Upper lobe of left lung (tissue), 6 donors: Measurements from ENCODE around the gene CTNNA1. TPM values are rescaled to one million over a fixed set of nuclear protein-coding genes. Genes with fewer than 3 reads are reported as not detected.

Source experiments
- ATAC-seq, 2 donors: fragments of 200-7000 bp; cut with Tn5 transposase; one replicate each; pipeline ENCODE4 v1.9.1; 2022; ENCODE audit warnings: mild to moderate bottlenecking in 2 of 2, moderate library complexity in 2 of 2; ENCODE audit not compliant: low FRiP score in 2 of 2
- DNase-seq, 2 donors: peaks; one replicate each; pipeline ENCODE4 v3.0.0-alpha.2; 2019 to 2020
- H3K27ac ChIP-seq, 4 donors: fragments of 200-600 bp; sonication (generic); one replicate each; pipeline ENCODE4 v1.5.1; 2016 to 2019
- H3K27me3 ChIP-seq, 4 donors: fragments of 200-600 bp; sonication (generic); one replicate each; pipeline ENCODE4 v1.5.1; 2017 to 2019
- H3K36me3 ChIP-seq, 4 donors: fragments of 200-600 bp; sonication (generic); one replicate each; pipeline ENCODE4 v1.5.1; 2016 to 2019
- H3K4me1 ChIP-seq, 4 donors: fragments of 200-600 bp; sonication (generic); one replicate each; pipeline ENCODE4 v1.5.1; 2018 to 2019
- H3K4me3 ChIP-seq, 4 donors: fragments of 200-600 bp; sonication (generic); one replicate each; pipeline ENCODE4 v1.5.1; 2017 to 2019; ENCODE audit warnings: mild to moderate bottlenecking in 2 of 4, moderate library complexity in 1 of 4
- H3K9me3 ChIP-seq, 4 donors: fragments of 200-600 bp; sonication (generic); one replicate each; pipeline ENCODE4 v1.5.1; 2018 to 2019
- CTCF ChIP-seq, 6 experiments: fragments of 450-650 bp in 4 of 6; fragments of 200-600 bp in 2 of 6; sonication (generic) in 2 of 6; IDR thresholded peaks; one replicate each; pipeline ENCODE4 v1.5.1; 2016 to 2019; ENCODE audit warnings: antibody characterized with exemption in 6 of 6
- EP300 ChIP-seq, 4 donors: sonication (generic); formaldehyde crosslinking; IDR thresholded peaks; one replicate each; pipeline ENCODE4 v1.5.1; 2017; ENCODE audit warnings: antibody characterized with exemption in 4 of 4, control low read depth in 2 of 4
- POLR2A ChIP-seq, 4 donors: fragments of 450-650 bp; IDR thresholded peaks; one replicate each; pipeline ENCODE4 v1.5.1; 2016 to 2017; ENCODE audit warnings: antibody characterized with exemption in 4 of 4, mild to moderate bottlenecking in 2 of 4
- POLR2AphosphoS5 ChIP-seq, 2 donors: sonication (generic); formaldehyde crosslinking; IDR thresholded peaks; one replicate each; pipeline ENCODE4 v1.5.1; 2017; ENCODE audit warnings: antibody characterized with exemption in 2 of 2
- WGBS, 2 donors: methylation state at CpG; one replicate each; pipeline ENCODE4 v1.1.5; 2017 to 2018; 5-methylcytosine and 5-hydroxymethylcytosine counted together
- total RNA-seq, 6 donors: library from RNA; depleted of rRNA in 4 of 6; stranded (reverse); fragments of >200 nt in 4 of 6; gene quantifications; one replicate each; pipeline versions ENCODE4 v1.1.0 to v1.2.1, GENCODE V29; 2016 to 2021
- donor health status: DM: no; HTN: no; CAD: no; lungs with moderate emphysema.
- donor health status: DM: no; HTN: yes; CAD: no; lungs with severe emphysema.

CTNNA1 gene
- total RNA-seq, 6 donors from 2014 or later: 352 to 505 (median 415) TPM

DNA sequence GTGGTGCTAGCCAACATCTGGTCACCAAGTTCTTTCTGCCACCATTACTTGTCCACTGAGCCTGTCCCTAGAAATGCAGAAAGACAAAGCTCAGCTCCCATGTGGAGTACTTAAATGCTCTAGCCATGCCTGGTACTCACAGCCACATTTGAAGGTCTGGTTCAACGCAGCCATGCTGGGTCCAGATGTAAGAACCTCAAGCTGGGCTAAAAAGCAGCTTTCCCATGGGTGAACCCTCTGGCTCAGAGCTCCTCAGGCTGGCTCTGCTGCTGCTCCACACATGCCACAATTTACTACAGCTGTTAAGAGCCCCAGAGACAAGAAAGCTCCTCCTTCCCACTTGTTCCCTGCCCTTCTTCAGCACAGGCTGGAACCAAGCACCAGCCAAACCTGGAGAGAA, 219.0 kb downstream of the CTNNA1 start:
- 93% methylated on average over 1 of the region's 1 CpG; no CpG with 5 or more reads in 1 of the 2 donors for WGBS, 2 donors
- DNase-seq (no peak), ATAC-seq (peak in 1 of 2 donors; percentile 44)
- Histone ChIP-seq H3K4me1 (peaks cover 17 to 35% (median 22%) of the 10 kb centered on the region in 4 donors), H3K4me3 (no peak overlapping the region), H3K9me3 (no peaks in the 10 kb centered on the region), H3K27ac (no peak overlapping the region), H3K27me3 (no peaks in the 10 kb centered on the region), H3K36me3 (no peaks in the 10 kb centered on the region)
- TF ChIP-seq EP300 (IDR thresholded peaks at IDR 0.05): no peak
- no peak for TF ChIP-seq POLR2A (IDR thresholded peaks at IDR 0.05)
- TF ChIP-seq POLR2AphosphoS5 (IDR thresholded peaks at IDR 0.05): no peak
- no peak for TF ChIP-seq CTCF (IDR thresholded peaks at IDR 0.05)

- H3K4me1 ChIP-seq: peaks cover 17 to 32% (median 22%) of the 10 kb centered on the region in 4 donors
- no peak overlapping the region for H3K27ac ChIP-seq
- no peaks in the 10 kb centered on the region for H3K9me3 ChIP-seq
- TF ChIP-seq CTCF (IDR thresholded peaks at IDR 0.05) (peak in 1 of 6 experiments; percentile 16), EP300 (IDR thresholded peaks at IDR 0.05) (no peak), POLR2AphosphoS5 (IDR thresholded peaks at IDR 0.05) (no peak)
- no peak overlapping the region for H3K4me3 ChIP-seq
- H3K27me3 ChIP-seq: no peaks in the 10 kb centered on the region
- ATAC-seq: no peak
- no peak for DNase-seq
- WGBS, 2 donors: 81 to 85% methylated on average over 4 of the region's 4 CpGs
- no peaks in the 10 kb centered on the region for H3K36me3 ChIP-seq
These were observed 219.6 kb downstream of the CTNNA1 start for GRCh38 chr5:138972836-138973235.

GRCh38 chr5:138974227-138975063, 221.2 kb downstream of the CTNNA1 start:
- Histone ChIP-seq H3K36me3 (no peaks in the 10 kb centered on the region), H3K4me3 (no peak overlapping the region), H3K4me1 (peaks cover 17 to 27% (median 22%) of the 10 kb centered on the region in 4 donors), H3K27me3 (no peaks in the 10 kb centered on the region), H3K27ac (peak overlapping the region; percentile 55 to 83 (median 68)), H3K9me3 (no peaks in the 10 kb centered on the region)
- 43 to 47% methylated on average over 8 of the region's 8 CpGs for WGBS, 2 donors
- peak in 1 of 2 donors; percentile 30 for DNase-seq
- peak in 1 of 6 experiments; percentile 4 for TF ChIP-seq CTCF (IDR thresholded peaks at IDR 0.05)
- TF ChIP-seq POLR2A (IDR thresholded peaks at IDR 0.05): no peak
- TF ChIP-seq POLR2AphosphoS5 (IDR thresholded peaks at IDR 0.05): peak in 1 of 2 donors; percentile 57
- TF ChIP-seq EP300 (IDR thresholded peaks at IDR 0.05): peak in 1 of 4 donors; percentile 15
- peak; percentile 63 to 65 for ATAC-seq

GRCh38 chr5:138975098-138975847, 222.0 kb downstream of the CTNNA1 start:
- DNase-seq (peak; percentile 45 to 50), ATAC-seq (peak; percentile 42 to 65)
- H3K4me3 ChIP-seq: no peak overlapping the region
- no peaks in the 10 kb centered on the region for H3K9me3 ChIP-seq
- WGBS, 2 donors: 69 to 74% methylated on average over 9 to 10 of the region's 10 CpGs
- no peaks in the 10 kb centered on the region for H3K36me3 ChIP-seq
- no peaks in the 10 kb centered on the region for H3K27me3 ChIP-seq
- TF ChIP-seq POLR2A (IDR thresholded peaks at IDR 0.05) (no peak), CTCF (IDR thresholded peaks at IDR 0.05) (no peak), POLR2AphosphoS5 (IDR thresholded peaks at IDR 0.05) (peak in 1 of 2 donors; percentile 27), EP300 (IDR thresholded peaks at IDR 0.05) (no peak)
- H3K27ac ChIP-seq: peak overlapping the region; percentile 55 to 83 (median 68)
- peaks cover 17 to 27% (median 22%) of the 10 kb centered on the region in 4 donors for H3K4me1 ChIP-seq
